Tibial nerve (tissue), 4 donors: Measurements from ENCODE around the gene TPM1.

ENCODE experiments used
- CTCF ChIP-seq, 5 experiments: fragments of 200-600 bp in 3 of 5; fragments of 450-650 bp in 2 of 5; sonication (generic) in 3 of 5; IDR thresholded peaks; one replicate each; pipeline ENCODE4 v1.5.1; 2016 to 2019; ENCODE audit warnings: antibody characterized with exemption in 5 of 5, mild to moderate bottlenecking in 3 of 5, moderate library complexity in 2 of 5
- EP300 ChIP-seq, 2 donors: sonication (generic); formaldehyde crosslinking; IDR thresholded peaks; one replicate each; pipeline ENCODE4 v1.6.1; 2017; ENCODE audit warnings: antibody characterized with exemption in 2 of 2, mild to moderate bottlenecking in 1 of 2
- POLR2A ChIP-seq, 2 donors: fragments of 450-650 bp; IDR thresholded peaks; one replicate each; pipeline ENCODE4 v1.6.1; 2017; ENCODE audit warnings: antibody characterized with exemption in 2 of 2, mild to moderate bottlenecking in 2 of 2, moderate library complexity in 2 of 2

GRCh38 chr15:62994439-62994838, 48.1 kb upstream of the TPM1 start:
- TF ChIP-seq CTCF (IDR thresholded peaks at IDR 0.05): no peak
- TF ChIP-seq POLR2A (IDR thresholded peaks at IDR 0.05): no peak
- no peak for TF ChIP-seq EP300 (IDR thresholded peaks at IDR 0.05)
